Activated naive CD4-positive, alpha-beta T cell treated with anti-CD3 and anti-CD28 coated beads for 36 hours (primary cell): ENCODE measurements around the gene RELN. TPM values are rescaled to one million over a fixed set of nuclear protein-coding genes. Genes with fewer than 3 reads are reported as not detected.

Experiments
- CTCF ChIA-PET: fragments of 350-600 bp; sonication (Branson Sonifier 250); formaldehyde crosslinking; loops from one replicate; lab custom pipeline; 2021; ENCODE audit warnings: antibody characterized with exemption; lab: Charles Lee
- DNase-seq: peaks from one replicate; pipeline ENCODE4 v3.0.0-alpha.2; 2020
- H3K27ac Mint-ChIP-seq: one replicate; pipeline ENCODE4 v1.8.0; 2021; ENCODE audit warnings: mild to moderate bottlenecking, mixed read lengths
- H3K27me3 Mint-ChIP-seq: one replicate; pipeline ENCODE4 v1.8.0; 2021; ENCODE audit warnings: low read depth, mixed read lengths
- H3K36me3 Mint-ChIP-seq: one replicate; pipeline ENCODE4 v1.8.0; 2021; ENCODE audit warnings: low read depth, mixed read lengths
- H3K4me1 Mint-ChIP-seq: one replicate; pipeline ENCODE4 v1.8.0; 2021; ENCODE audit warnings: low read depth, mixed read lengths
- H3K4me3 Mint-ChIP-seq: one replicate; pipeline ENCODE4 v1.8.0; 2021; ENCODE audit warnings: mild to moderate bottlenecking, moderate library complexity, mixed read lengths
- H3K9me3 Mint-ChIP-seq: one replicate; pipeline ENCODE4 v1.8.0; 2021; ENCODE audit warnings: mixed read lengths
- intact Hi-C: fragments of 100-400 bp; cut with micrococcal nuclease; formaldehyde crosslinking; loops from one replicate; pipeline ENCODE4 v1.15.1; 2023
- total RNA-seq, 2 experiments: library from RNA; stranded (reverse); gene quantifications; one replicate each; pipeline ENCODE4 v1.2.3, GENCODE V29; 2021

The RELN gene
- total RNA-seq, 2 experiments from 2014 or later, result not detected

DNA sequence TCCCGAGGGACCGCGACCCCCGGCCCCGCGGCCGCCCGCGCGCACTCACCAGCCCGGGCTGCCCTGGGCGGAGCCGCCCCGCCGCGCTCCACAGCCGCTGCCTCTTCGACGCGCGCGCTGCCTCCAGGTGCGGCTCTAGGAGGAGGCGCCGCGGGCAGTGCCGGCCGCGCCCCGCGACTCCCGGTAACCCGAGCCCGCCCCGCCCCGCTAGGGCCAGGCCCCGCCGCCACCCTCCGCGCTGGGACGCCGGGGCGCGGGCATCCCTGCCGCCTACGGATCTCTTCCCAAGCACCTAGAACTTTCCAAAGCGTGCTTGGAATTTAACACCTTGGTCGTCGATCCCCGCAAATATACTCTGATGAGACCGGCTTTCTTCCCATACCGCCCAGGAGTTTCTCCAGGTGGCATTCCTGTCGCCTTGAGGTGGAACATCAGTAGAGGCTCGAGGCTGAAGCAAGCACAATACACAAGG lies 543.4 kb downstream of the RELN start, which contains the start of gene SLC26A5:
Gene SLC26A5, minus strand, starts transcription at position 159 of the 472 bp plus-strand sequence. CDS start 24,693 bp downstream, outside the sequence.
- peak within 1 kb of the TSS; percentile 68 for H3K4me3 Mint-ChIP-seq
- CTCF ChIA-PET, result no interaction called here
- peaks cover 70% of the 10 kb centered on the region for H3K27me3 Mint-ChIP-seq
- DNase-seq, result peak; percentile 10
- H3K36me3 Mint-ChIP-seq, result no peaks in the 10 kb centered on the region
- no peak within 1 kb of the TSS for H3K27ac Mint-ChIP-seq
- intact Hi-C loops, result loop anchor here (2.0 kb wide), 2 partner anchors 127 to 711 kb away; no protein-coding TSS in a partner anchor
- no peaks in the 10 kb centered on the region for H3K9me3 Mint-ChIP-seq
- H3K4me1 Mint-ChIP-seq, result peaks cover 17% of the 10 kb centered on the region

DNA sequence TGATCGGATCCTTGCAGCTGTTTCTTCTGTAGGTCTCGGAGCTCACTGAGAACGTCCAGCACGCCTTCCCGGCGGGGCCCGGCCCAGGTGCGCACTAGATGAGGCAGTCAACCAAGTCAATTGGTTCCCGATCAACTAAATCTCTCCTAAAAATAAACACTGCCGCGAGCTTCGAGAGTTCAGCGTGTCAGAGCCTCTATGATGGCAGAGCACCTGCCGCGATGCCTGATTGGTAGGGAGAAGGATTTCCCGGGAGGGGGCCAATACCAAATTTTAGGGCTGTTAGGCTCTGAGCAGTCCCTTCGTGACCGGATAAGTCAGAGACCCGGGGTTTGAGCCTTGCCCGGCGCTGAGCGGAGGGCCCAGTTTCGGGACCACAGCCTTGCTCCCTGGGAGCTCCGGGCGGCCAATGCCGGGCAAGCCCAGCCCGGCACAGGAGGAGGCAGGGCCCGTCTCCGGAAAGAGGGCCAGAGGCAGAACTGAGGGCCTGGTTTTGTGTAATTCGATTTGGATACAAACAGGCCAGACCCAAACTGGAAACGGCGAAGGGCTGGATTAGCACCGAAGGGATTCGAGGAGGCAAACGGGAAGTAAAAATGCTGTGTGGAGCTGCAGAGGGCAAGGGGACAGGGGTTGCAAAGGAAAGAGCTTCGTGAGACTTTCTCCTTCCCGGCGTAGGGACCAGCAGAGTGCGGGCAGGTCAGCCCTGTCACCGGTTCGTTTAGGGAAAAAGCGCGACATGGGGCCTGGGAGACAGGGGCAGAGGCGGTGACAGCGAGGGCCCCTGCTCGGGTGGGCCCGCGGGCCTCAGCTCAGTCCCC lies 544.0 kb downstream of the RELN start:
- intact Hi-C loops, result loop anchor here (2.0 kb wide), 2 partner anchors 127 to 711 kb away; no protein-coding TSS in a partner anchor
- H3K27me3 Mint-ChIP-seq, result peaks cover 68% of the 10 kb centered on the region
- CTCF ChIA-PET, result no interaction called here
- H3K9me3 Mint-ChIP-seq, result no peaks in the 10 kb centered on the region
- peaks cover 17% of the 10 kb centered on the region for H3K4me1 Mint-ChIP-seq
- H3K36me3 Mint-ChIP-seq, result no peaks in the 10 kb centered on the region
- H3K27ac Mint-ChIP-seq, result no peak overlapping the region
- peak; percentile 6 for DNase-seq
- peak overlapping the region; percentile 68 for H3K4me3 Mint-ChIP-seq

DNA sequence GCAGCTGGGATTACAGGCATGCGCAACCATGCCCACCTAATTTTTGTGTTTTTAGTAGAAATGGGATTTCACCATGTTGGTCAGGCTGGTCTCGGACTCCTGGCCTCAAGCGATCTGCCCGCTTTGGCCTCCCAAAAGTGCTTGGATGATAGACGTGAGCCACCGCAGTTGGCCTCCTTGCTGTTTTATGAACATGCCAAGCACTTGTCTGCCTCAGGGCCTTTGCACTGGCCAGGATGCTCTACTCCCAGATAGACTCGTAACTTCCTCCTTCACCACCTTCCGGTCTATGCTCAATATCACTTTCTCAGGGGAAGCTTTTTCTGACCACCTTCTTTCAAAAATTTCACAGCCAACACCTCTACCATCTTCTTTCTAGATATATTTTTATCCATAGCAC lies 549.8 kb downstream of the RELN start:
- no peak overlapping the region for H3K4me3 Mint-ChIP-seq
- H3K36me3 Mint-ChIP-seq, result no peaks in the 10 kb centered on the region
- no peak overlapping the region for H3K27ac Mint-ChIP-seq
- peaks cover 46% of the 10 kb centered on the region for H3K27me3 Mint-ChIP-seq
- intact Hi-C loops, result no loop called here
- DNase-seq, result no peak
- H3K4me1 Mint-ChIP-seq, result no peaks in the 10 kb centered on the region
- CTCF ChIA-PET, result no interaction called here
- no peaks in the 10 kb centered on the region for H3K9me3 Mint-ChIP-seq

DNA sequence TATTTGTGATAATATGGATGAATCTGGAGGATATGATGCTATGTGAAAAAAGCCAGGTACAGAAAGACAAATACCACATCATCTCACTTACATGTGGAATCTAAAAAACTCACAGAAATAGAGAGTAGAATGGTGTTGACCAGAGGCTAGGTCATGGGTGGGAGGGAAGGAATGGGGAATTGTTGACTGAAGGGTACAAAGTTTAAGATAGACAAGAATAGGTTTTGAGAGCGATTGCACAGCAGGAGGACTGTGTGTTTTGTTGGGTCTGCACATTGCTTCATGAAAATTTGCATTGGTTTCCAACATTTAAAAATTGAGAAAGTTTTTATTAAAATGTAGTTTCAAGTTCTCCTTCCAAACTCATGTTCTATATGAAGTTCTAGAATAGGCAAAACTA lies 551.8 kb downstream of the RELN start:
- CTCF ChIA-PET, result no interaction called here
- Mint-ChIP-seq H3K27me3 (peaks cover 28% of the 10 kb centered on the region), H3K4me3 (no peak overlapping the region), H3K27ac (no peak overlapping the region), H3K36me3 (no peaks in the 10 kb centered on the region), H3K4me1 (no peaks in the 10 kb centered on the region), H3K9me3 (no peaks in the 10 kb centered on the region)
- intact Hi-C loops, result no loop called here
- DNase-seq, result no peak

DNA sequence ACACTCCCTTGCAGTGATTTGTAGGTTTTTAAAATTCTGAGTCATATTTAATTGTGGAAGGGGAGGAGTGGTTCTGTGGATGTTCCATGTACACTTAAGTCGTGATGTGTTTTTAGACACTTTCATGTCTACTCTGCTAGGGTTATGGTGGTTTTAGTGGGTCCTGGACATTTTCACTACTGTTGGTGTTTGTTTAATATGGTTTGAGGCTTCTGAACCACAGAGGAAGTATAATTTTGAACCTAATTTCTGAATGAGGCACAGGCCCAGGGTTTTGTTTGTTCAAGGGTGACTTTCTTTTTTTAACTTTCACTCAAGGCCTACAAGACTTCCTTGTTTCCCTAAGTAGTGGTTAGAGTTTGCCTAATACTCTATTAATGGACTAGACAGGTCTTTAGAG lies 556.7 kb downstream of the RELN start:
- H3K4me1 Mint-ChIP-seq, result no peaks in the 10 kb centered on the region
- CTCF ChIA-PET, result no interaction called here
- no peaks in the 10 kb centered on the region for H3K36me3 Mint-ChIP-seq
- no peak for DNase-seq
- intact Hi-C loops, result no loop called here
- no peak overlapping the region for H3K4me3 Mint-ChIP-seq
- no peaks in the 10 kb centered on the region for H3K9me3 Mint-ChIP-seq
- H3K27ac Mint-ChIP-seq, result no peak overlapping the region
- peaks cover 17% of the 10 kb centered on the region for H3K27me3 Mint-ChIP-seq

DNA sequence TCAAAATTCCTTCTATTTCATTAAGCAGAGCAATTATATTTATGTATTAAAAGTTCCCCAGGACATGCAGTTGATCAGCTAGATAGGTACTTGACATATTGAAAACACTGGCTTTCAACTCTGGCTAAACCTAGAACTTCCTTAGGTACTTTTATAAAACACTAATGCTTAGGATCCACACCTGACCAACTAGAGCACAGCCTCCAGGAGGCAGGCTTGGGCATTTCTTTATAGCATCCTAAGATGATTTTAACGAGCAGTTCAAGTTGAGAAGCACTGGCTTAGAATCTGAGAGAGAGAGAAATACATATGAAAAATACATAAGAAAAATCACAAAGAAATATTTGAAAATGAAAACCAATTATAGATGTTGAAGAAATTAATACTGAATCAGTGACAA lies 564.3 kb downstream of the RELN start:
- no peak for DNase-seq
- Mint-ChIP-seq H3K27ac (no peak overlapping the region), H3K27me3 (peaks cover 2% of the 10 kb centered on the region), H3K9me3 (no peaks in the 10 kb centered on the region), H3K4me1 (no peaks in the 10 kb centered on the region), H3K4me3 (no peak overlapping the region), H3K36me3 (no peaks in the 10 kb centered on the region)
- CTCF ChIA-PET, result no interaction called here
- intact Hi-C loops, result no loop called here

DNA sequence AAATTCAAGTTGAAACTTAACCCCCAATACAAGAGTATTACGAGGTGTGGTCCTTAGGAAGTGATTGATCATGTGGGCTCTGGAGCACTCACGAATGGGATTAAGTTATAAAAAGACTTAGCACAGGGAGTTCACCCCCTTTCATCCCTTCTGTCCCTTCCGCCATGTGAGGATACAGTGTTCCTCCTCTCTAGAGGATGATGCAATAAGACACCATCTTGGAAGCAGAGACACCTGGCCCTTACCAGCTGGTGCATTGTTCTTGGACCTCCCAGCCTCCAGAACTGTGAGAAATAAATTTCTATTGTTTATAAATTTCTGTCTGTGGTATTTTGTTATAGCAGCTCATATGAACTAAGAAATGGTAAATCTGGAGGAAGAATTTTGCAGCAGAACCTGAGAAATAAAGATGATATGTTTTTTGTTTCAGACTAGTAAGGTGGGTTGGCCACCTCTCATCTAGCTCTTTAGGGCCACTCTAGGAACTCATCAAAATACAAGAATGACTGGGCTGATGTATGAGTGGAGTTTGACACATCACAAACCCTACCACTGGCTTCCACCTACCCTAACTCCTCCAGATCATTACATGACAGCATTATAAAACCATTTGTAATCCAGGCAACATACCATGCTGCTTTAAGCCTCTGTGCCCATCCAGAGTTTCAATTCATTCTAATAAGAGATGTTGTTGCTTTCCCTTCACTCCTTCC lies 565.8 kb downstream of the RELN start:
- no peak overlapping the region for H3K4me3 Mint-ChIP-seq
- DNase-seq, result no peak
- intact Hi-C loops, result no loop called here
- H3K36me3 Mint-ChIP-seq, result no peaks in the 10 kb centered on the region
- no peaks in the 10 kb centered on the region for H3K9me3 Mint-ChIP-seq
- no peak overlapping the region for H3K27ac Mint-ChIP-seq
- CTCF ChIA-PET, result no interaction called here
- no peaks in the 10 kb centered on the region for H3K4me1 Mint-ChIP-seq
- no peaks in the 10 kb centered on the region for H3K27me3 Mint-ChIP-seq

Other genes starting within 250 kb of the RELN start
- gene ORC5, start 218.4 kb upstream of the RELN start, total RNA-seq, result 10 to 100 TPM; 19.9 to 21.2 TPM